Testis (tissue), 2 donors: ENCODE results near the gene LYG2.
"Not testable (repeated sequence)": the region's sequence is repeated elsewhere in the genome, so short reads cannot be mapped to it uniquely, and the experiment has no call there.

Source experiments
- CTCF ChIP-seq, 3 experiments: fragments of 450-650 bp in 2 of 3; fragments of 200-600 bp in 1 of 3; sonication (generic) in 1 of 3; IDR thresholded peaks; one replicate each; pipeline ENCODE4 v1.5.1; 2016 to 2019; ENCODE audit warnings: antibody characterized with exemption in 3 of 3, mild to moderate bottlenecking in 2 of 3, moderate library complexity in 1 of 3
- POLR2A ChIP-seq: fragments of 450-650 bp; IDR thresholded peaks from one replicate; pipeline ENCODE4 v1.6.1; 2017; ENCODE audit warnings: antibody characterized with exemption, mild to moderate bottlenecking, moderate library complexity

- TF ChIP-seq CTCF (IDR thresholded peaks at IDR 0.05); POLR2A: not testable (repeated sequence)
These were observed 22.3 kb downstream of the LYG2 start for GRCh38 chr2:99233177-99233576.
